Fibroblast of pulmonary artery (primary cell): ENCODE data around the gene NBAS.

Experiments
- DNase-seq: peaks from one replicate; pipeline ENCODE4 v3.0.0-alpha.2; 2010; ENCODE audit warnings: low read depth
- H3K4me3 ChIP-seq: replicated peaks from 2 replicates; pipeline ENCODE4 v1.5.1; 2011; ENCODE audit warnings: low read depth, mild to moderate bottlenecking, control low read depth, low read length, moderate library complexity
- CTCF ChIP-seq: IDR thresholded peaks from 2 replicates; pipeline ENCODE4 v1.5.1; 2011; ENCODE audit warnings: mild to moderate bottlenecking, control low read depth, low read length, inconsistent platforms; ENCODE audit errors: missing control alignments

The NBAS gene

GRCh38 chr2:15400240-15400826, 160.8 kb downstream of the NBAS start:
- no peak for TF ChIP-seq CTCF
- no peak for DNase-seq
- H3K4me3 ChIP-seq: no peak overlapping the region

- DNase-seq: no peak
- no peak for TF ChIP-seq CTCF
- no peak overlapping the region for H3K4me3 ChIP-seq
These were observed 161.9 kb downstream of the NBAS start for GRCh38 chr2:15399241-15399640.

- no peak overlapping the region for H3K4me3 ChIP-seq
- no peak for DNase-seq
- no peak for TF ChIP-seq CTCF
These were observed 169.4 kb downstream of the NBAS start for GRCh38 chr2:15391751-15392150.

- no peak for DNase-seq
- no peak for TF ChIP-seq CTCF
- H3K4me3 ChIP-seq: no peak overlapping the region
These were observed 171.2 kb downstream of the NBAS start for GRCh38 chr2:15389895-15390294.

- DNase-seq: no peak
- no peak overlapping the region for H3K4me3 ChIP-seq
- no peak for TF ChIP-seq CTCF
These were observed 171.8 kb downstream of the NBAS start for GRCh38 chr2:15389326-15389700.

- TF ChIP-seq CTCF: no peak
- H3K4me3 ChIP-seq: no peak overlapping the region
- DNase-seq: no peak
These were observed 172.5 kb downstream of the NBAS start for GRCh38 chr2:15388406-15389325.
